Head of caudate nucleus (tissue), 42 donors: ENCODE measurements around the gene COLEC11.
A peak's percentile ranks its signal among the peaks of the same experiment; 100 is the strongest.
"Not testable (repeated sequence)": the region's sequence is repeated elsewhere in the genome, so short reads cannot be mapped to it uniquely, and the experiment has no call there.

Source experiments
- DNase-seq, 42 donors: peaks; one replicate each; pipeline versions ENCODE4 v3.0.0 to v3.0.0-alpha.2; 2020 to 2021; ENCODE audit warnings: mixed read lengths in 7 of 42
- intact Hi-C: fragments of 100-400 bp; cut with DNase I; formaldehyde crosslinking; loops from one replicate; pipeline ENCODE4 v1.15.0; 2022

COLEC11 gene

DNA sequence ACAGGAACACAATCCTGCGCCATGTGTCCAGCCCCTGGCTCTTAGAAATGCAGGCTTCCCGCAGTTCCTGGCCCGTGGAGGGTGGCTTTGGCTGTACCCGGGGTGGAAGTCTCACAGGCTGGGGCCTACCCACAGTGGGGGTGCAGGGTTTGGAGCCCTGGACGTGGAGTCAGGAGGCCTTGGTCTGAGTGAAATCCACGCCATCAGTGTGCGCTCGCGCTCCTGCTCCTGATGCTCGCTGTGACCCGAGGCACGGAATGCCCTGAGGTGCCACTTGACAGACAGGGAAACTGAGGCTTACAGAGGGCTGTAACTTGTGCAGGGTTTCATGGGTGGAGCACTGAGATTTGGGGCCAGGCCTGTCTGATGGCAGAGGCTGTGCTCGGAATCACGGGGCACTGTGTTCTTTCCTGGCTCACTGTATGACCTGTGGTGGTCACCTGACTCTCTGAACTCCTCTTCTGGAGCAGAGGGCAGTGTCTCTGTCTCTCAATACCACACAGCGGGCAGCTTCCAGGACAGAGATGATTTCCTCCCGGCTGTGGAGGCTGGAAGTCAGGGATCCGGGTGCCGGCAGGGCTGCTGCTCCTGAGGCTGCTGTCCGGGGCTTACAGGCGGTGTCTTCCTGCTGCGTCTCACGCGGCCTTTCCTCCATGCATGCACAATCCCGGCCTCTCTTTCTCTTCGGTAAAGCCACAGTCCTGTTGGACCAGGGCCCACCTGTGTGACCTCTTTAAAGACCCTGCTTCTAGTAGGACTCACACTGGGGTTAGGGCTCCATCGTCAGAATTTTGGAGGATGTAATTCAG lies 37.1 kb downstream of the COLEC11 start:
- intact Hi-C loops, result no loop called here
- DNase-seq, result peak in 8 of 42 donors; percentile 5 to 26 (median 10)

DNA sequence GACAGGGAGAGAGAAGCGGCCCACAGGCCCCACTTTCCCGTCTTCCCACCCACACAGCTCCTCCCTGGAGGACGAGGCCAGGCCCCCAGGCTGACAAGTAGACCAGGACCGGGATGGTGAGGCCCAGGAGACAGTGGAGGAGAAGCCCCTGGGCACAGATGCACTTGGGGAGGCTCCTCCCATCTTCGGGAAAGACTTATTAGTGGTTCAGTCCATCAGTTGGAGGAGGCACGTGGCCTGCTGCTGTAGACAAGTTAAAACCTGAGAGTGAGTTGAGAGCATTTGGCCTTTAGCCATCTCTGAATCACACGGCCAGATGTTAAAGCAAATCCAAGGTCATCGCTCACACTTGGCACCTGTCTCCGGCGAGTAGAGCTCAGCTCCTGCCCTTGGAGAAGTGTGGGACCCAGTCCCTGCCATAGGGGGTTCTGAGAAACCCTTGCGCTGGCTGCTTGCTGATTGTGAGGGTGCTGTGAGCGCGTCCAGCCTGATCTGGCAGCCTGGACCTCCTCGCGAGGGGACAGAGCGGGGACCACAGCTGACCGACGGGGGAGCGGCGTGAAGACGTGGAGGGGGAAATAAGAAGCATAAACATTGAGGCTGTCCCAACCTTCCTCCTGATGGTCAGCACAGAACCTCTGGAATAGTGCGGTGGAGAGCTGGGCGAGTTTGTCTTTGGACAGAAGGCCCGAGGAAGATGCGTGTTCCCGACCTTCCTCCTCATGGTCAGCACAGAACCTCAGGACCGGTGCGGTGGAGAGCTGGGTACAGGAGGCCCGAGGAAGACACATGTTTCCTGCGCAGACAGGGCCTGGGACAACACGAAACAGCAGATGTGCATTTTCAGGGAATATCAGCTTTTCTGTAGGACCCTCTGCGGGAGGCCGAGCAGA lies 38.4 kb downstream of the COLEC11 start:
- peak in 9 of 42 donors; percentile 1 to 24 (median 9) for DNase-seq
- intact Hi-C loops, result no loop called here

DNA sequence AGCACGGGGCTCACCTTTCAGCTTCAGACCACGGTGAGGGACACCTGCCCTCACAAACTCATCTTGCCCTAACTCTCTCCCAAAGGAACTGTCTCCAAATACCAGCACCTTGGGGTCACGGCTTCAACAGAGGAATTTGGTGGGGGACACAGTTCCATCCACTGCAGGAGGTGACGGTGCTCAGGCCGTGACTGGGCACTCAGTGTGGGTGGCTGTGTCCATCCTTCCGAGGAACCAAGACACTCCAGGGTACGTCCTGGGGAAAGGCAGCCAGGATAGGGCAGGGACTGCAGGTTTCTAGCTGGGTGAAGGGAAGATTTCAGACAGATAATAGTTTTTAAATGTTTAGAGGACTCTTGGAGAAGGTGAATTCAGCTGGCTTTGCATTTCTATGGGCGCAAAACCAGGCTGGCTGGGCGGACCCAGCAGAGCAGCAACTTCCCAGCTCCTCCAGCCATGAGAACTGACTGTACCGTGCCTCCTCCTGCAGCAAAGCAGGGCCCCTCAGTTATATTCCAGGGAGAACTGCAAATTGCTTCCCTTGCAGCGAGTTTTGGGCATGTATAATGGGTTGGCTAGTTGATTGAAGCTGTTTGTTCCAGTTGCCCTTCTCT lies 39.2 kb downstream of the COLEC11 start:
- intact Hi-C loops, result no loop called here
- peak in 8 of 42 donors; percentile 1 to 31 (median 4) for DNase-seq

DNA sequence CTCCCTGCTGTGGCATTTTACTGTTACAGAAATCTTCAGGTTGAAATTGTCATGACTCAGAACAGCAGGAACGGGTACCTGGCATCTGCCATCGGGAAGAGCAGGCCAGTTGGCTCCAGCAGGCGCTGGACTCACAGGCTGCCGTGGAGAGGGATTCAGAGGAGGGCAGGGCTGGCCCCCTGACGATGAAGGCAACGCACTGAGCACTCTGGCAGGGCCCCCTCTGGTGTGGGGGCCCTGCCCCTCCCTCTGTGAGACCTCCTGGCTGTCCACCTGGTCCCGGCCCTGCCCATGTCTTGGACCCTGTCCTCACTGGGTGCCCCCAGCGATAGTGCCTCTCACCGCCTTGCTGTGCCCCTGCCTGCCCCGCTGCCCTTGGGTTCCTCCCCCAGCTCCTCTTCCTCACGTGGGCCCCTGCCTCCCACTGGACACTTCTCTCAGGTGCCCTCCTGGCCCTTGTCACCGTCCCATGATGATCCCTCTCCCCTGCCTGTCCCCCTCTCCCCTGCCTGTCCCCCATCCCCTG lies 39.7 kb downstream of the COLEC11 start:
- intact Hi-C loops, result no loop called here
- DNase-seq, result peak in 9 of 42 donors; percentile 0 to 12 (median 5)

DNA sequence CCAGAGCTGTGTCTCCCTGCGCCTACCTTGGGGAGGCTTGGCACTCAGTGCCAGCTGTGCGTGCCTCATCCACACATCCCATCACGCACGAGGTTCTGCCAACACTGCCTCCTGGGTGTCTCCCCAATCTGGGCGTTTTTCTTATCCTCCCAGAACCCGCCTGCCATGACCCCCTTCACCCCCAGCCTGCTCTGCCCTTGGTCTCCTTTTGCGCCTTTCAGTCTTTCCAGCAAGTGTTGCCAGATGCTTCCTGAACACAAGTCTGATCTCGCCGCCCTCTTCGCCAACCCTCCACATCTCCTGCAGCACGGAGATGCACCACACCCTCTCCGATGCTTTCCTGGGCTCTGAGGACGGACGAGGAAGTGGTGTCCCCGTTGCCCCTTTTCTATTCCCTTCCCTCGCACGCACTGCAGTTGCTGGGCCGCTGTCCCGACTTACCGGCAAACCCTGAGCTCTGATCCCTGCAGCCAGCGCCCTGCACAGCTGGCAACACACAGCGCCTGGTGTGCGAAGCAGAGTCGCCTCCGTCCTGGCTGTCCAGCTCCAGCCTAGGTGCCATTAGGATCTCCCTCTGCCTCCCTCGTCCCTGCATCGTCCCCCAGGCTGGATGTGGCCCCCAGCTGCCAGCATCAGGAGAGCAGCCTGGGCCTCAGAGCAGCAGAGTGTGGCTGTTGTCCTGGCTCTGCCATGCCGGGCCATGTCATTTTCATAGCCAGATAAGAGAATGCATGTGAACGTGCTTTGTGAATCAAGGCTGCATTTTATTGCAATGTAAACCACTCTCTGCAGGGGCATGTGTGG lies 40.5 kb downstream of the COLEC11 start:
- intact Hi-C loops, result no loop called here
- DNase-seq, result peak in 11 of 42 donors; percentile 0 to 30 (median 9)

DNA sequence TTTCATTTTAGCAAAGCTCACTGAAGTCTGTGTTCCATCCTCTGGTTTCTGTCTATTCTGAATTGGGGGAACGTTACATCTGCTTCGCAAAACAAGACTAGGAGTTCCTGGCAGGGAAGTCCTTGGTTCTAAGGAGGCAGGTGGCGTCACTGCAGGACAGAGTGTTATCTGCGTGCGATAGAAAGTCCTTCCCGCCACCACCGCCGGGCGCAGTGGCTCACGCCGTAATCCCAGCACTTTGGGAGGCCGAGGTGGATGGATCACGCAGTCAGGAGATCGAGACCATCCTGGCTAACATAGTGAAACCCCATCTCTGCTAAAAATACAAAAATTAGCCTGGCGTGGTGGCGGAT lies 41.0 kb downstream of the COLEC11 start:
- peak in 4 of 42 donors; percentile 1 to 24 (median 4) for DNase-seq
- intact Hi-C loops, result not testable (repeated sequence)

DNA sequence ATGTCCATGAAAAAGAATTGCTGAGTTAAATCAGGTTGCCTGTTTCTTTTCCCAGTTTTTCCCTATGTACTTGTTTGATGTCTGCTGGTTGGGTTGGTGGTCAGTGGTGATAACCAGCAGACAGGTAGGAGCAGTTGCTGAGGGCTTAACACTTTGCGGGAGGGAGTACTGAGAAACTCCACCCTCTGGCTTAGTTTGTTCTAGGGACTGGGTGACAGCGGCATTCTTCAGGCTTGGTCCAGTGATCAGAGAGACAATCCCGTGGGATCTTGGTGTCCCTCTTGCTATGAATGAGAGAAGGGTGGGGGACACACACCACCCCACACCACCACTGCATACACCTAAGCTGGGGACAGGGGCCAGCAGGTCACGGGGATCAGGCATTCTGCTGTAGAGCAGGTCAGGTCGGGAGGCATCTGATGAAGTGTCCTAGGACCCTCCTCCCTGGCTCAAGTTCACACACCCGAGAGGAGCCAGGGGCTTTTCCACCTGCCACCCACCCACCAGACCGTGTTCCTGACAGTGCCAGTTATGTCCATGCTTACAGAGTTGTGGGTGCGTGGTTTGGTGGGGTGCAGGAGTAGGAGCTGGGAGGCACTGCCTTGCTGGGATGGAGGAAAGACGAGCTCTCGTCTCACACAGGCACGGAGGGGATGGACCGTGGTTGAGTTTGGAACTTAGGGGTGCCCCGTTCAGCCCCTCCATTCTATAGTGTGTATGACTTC lies 41.8 kb downstream of the COLEC11 start:
- intact Hi-C loops, result no loop called here
- peak in 12 of 42 donors; percentile 1 to 26 (median 8) for DNase-seq

DNA sequence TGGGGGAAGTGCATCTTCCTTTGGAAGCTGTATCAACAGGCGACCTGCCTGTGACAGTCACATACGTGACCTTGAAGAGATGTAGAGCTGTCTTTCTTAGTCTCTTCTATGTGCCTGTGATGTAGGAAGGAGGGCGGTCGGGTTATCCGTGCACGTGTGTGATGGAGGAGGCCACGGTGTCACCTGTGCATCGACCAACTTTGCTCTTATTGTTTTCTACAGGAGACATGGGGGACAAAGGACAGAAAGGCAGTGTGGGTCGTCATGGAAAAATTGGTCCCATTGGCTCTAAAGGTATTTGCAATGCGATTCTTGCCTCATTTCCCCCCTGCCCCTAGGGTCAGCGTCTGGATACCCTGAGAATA lies 42.4 kb downstream of the COLEC11 start:
- peak in 7 of 42 donors; percentile 1 to 9 (median 2) for DNase-seq
- intact Hi-C loops, result no loop called here

DNA sequence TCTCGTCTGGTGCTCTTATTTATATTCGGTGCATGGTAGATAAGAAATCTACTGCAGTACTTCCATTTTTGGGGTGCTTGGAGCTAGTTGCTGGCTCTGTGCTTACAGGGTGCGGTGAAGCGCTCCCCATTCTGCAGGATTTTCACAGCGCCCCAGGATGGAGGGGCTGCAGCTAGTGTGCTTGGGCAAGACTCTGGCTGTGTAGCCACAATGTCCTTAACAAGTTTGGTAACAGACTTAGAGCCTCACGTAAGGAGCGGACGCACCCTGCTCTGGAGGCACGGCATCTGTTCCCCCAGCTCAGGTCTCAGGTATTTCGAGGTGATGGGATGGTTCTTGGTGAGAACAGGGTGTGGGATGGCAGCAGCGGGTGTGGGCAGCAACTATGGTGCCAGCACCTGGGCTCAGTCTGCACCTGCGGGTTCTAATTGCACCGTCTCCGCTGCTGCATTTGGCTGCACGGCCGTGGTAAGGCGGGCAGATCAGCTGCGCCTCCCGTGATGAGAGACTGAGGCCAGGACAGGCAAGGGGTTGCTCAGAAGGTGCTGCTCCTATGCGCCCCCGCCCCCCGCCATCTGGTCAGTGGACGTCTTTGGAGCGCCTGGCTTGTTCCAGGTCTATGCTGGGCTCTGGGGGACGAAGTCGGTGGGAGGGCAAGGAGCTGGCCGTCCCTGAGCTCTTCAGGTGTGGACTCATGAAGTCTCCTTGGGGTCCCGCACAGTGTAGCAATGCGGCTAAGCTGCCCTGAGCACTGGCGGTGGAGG lies 43.0 kb downstream of the COLEC11 start:
- intact Hi-C loops, result no loop called here
- peak in 11 of 42 donors; percentile 3 to 32 (median 11) for DNase-seq

DNA sequence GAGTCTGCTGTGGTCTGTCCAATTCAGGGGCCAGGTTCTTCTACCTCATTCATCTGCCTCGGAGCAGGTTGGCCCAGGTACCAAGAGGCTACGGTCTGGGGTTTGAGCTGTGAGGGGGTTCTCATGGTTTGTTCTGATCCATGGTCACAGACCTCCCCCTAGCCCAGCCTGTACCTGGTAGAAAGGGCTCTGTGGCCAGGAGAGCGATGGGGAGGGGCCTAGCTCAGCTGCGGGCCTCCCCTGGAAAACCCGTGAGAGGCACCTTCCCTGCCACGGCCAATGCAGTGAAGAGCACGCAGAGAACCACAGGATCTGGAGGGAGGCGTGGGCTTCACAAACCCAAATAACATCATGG lies 43.5 kb downstream of the COLEC11 start:
- intact Hi-C loops, result no loop called here
- peak in 3 of 42 donors; percentile 6 to 16 (median 6) for DNase-seq

DNA sequence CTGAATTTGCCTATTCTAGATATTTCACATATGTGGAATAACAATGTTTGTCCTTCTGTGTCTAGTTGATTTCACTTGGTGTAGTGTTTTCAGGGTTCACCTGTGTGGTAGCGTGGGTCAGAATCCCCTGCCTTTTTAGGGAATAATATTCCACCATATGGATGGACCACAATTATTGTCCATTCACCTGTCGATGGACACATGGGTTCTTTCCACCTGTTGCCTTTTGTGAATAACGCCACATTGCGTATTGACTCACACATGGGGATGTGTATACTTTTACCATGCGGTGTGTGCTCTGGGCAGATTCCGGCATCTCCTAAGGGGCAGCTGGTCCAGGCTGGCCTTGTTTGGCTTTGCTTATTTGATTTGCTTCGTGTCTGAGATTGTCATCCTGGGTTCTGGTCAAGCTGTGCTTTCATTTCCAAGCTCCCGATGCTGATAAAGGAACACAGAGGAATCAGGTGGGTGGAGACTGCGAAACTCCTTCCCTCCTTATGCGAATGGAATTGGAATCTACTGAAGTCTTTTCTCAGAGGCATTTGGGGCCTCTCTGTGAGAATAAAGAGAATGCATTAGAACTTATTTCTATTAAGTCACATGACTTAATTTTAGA lies 44.2 kb downstream of the COLEC11 start:
- intact Hi-C loops, result no loop called here
- peak in 6 of 42 donors; percentile 3 to 32 (median 4) for DNase-seq

DNA sequence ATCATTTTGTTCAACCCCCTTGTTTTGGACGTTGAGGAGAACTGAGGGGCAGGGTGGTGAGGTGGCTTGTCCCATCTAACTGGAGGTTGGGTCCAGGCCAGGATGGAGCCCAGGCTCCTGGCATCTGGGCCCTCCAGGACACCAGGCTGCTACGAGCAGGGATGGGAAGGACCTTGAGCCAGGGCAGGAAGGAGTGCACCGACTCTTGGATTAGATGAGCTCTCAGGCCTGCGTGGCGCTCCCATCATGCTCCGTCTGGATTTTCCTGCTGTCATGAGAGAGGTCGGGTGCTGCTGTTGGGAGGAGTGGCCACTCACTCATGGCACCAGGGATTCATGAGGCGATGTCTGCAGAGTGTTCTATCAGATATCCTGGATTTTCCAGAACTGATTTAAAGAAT lies 44.7 kb downstream of the COLEC11 start:
- intact Hi-C loops, result no loop called here
- DNase-seq, result peak in 9 of 42 donors; percentile 4 to 30 (median 9)

DNA sequence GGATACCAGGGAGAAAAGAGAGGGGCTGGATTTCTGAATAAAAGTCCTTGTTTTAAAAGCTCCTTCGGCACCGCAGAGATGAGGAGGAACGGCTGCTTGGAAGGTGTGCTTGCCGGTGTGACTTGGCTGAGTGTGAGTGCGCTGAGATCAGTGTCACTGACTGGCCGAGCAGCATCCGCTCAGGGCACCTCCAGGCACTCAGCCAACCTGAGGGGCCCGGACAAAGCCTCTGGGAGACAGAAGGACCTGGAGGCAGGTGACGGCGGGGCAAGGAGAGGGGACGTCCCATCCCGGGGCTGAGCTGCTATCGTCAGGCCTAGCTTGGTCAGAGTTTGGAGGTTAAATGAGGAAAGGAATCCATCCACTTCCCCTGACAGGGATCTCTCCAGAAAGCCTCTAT lies 46.3 kb downstream of the COLEC11 start:
- intact Hi-C loops, result no loop called here
- peak in 9 of 42 donors; percentile 3 to 18 (median 11) for DNase-seq

DNA sequence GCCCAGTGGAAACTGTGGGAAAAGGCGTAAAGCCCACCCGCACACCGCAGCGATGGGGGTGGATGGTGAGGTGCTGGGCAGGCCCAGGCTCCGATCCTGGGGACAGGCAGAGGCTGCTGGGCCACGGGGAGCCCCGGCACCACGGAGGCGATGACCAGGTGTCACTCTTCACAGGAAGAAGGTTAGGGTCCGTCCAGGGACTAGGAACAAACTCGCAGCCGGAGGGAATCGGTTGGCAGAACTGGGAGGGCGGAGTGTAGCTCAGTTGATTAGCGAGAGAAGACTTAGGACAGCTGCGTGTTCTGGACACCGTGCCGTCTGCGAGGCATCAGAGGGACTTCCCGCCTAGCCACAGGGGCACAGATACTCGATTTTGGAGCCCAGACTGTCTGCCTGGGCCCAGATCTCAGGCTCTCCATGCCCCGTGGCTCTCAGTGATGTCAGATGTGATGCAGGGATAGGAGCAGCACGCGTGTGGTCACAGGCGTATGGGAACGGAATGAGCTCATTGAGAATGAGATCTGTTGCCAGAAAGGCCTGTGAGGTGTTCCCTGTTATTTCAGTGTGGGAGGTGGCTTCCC lies 47.0 kb downstream of the COLEC11 start:
- peak in 13 of 42 donors; percentile 1 to 34 (median 8) for DNase-seq
- intact Hi-C loops, result no loop called here

DNA sequence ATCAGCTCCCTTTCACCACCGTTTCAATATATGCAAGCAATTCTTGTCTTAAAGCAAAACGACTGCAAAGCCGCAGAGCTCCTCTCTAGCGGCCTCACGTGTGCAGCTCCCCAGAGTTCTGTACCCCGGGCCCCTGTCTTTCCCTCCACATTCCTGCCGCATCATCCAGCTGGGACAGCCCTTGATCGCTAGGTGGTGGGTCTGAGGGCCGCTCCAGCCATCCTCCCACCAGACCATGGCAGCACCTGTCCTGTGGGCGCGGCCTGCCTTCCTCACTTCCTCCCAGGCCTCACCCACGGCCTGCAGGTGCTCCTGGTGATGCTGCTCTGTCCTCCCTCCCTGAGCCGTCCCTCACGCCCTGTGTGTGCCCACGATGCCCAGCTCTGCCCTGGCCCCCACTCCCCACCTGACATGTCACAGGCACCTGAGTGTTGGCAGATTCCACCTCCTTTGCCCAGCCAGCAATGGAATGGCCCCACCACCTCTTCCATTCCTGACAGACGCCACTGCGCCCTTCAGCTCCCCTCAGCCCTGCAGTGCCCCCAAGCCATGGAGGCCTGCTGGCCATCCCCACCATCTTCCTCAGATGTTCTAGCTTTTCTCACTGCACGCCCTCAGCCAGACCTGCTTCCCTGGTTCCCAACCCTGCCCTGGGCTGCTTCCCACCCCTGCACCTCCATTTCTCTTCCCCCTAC lies 47.8 kb downstream of the COLEC11 start:
- intact Hi-C loops, result no loop called here
- peak in 13 of 42 donors; percentile 1 to 39 (median 7) for DNase-seq
